Astrocyte (in vitro differentiated cells and primary cell): ENCODE measurements around the gene ALDH1A3. TPM values are rescaled to one million over a fixed set of nuclear protein-coding genes. Genes with fewer than 3 reads are reported as not detected.

Experiments used
- DNase-seq: peaks from one replicate; pipeline ENCODE4 v3.0.0-alpha.2; 2010; ENCODE audit warnings: low read depth
- FAIRE-seq: peaks from 2 replicates; lab custom pipeline; 2011; peaks lifted over from hg19 to GRCh38; lab: Jason Lieb, UNC
- H2AFZ ChIP-seq: 2 replicates; pipeline ENCODE4 v1.6.0; 2012; ENCODE audit warnings: low read depth, low read length, inconsistent platforms
- H3K27ac ChIP-seq: 2 replicates; pipeline ENCODE4 v1.5.1; 2011; ENCODE audit warnings: low read depth, low read length, inconsistent platforms
- H3K27me3 ChIP-seq: 2 replicates; pipeline ENCODE4 v1.6.0; 2011; ENCODE audit warnings: low read length, inconsistent platforms; ENCODE audit not compliant: insufficient read depth
- H3K36me3 ChIP-seq: 2 replicates; pipeline ENCODE4 v1.5.1; 2011; ENCODE audit warnings: low read length, inconsistent platforms; ENCODE audit not compliant: insufficient read depth
- H3K4me1 ChIP-seq: 2 replicates; pipeline ENCODE4 v1.5.1; 2011; ENCODE audit warnings: low read length, inconsistent platforms; ENCODE audit not compliant: insufficient read depth
- H3K4me2 ChIP-seq: 2 replicates; pipeline ENCODE4 v1.6.0; 2012; ENCODE audit warnings: low read length, inconsistent platforms
- H3K4me3 ChIP-seq: 2 replicates; pipeline ENCODE4 v1.5.1; 2011; ENCODE audit warnings: low read depth, mild to moderate bottlenecking, low read length, inconsistent platforms; ENCODE audit not compliant: insufficient read depth
- H3K79me2 ChIP-seq: 2 replicates; pipeline ENCODE4 v1.6.0; 2012; ENCODE audit warnings: mild to moderate bottlenecking, low read length, inconsistent platforms; ENCODE audit not compliant: insufficient read depth
- H3K9ac ChIP-seq: 2 replicates; pipeline ENCODE4 v1.6.0; 2012; ENCODE audit warnings: mild to moderate bottlenecking, low read length, inconsistent platforms
- H3K9me3 ChIP-seq: 2 replicates; pipeline ENCODE4 v1.5.1; 2012; ENCODE audit warnings: low read depth, mild to moderate bottlenecking, low read length, inconsistent platforms; ENCODE audit not compliant: insufficient read depth
- H4K20me1 ChIP-seq: 2 replicates; pipeline ENCODE4 v1.6.0; 2012; ENCODE audit warnings: low read length, inconsistent platforms; ENCODE audit not compliant: insufficient read depth
- H3K27ac Mint-ChIP-seq: one replicate; pipeline ENCODE4 v1.8.0; 2021; ENCODE audit warnings: mild to moderate bottlenecking, mixed read lengths; ENCODE audit not compliant: unreplicated experiment
- H3K27me3 Mint-ChIP-seq: one replicate; pipeline ENCODE4 v1.8.0; 2021; ENCODE audit warnings: low read depth, mixed read lengths; ENCODE audit not compliant: unreplicated experiment
- H3K36me3 Mint-ChIP-seq: one replicate; pipeline ENCODE4 v1.8.0; 2021; ENCODE audit warnings: low read depth, mixed read lengths; ENCODE audit not compliant: unreplicated experiment
- H3K4me1 Mint-ChIP-seq: one replicate; pipeline ENCODE4 v1.8.0; 2021; ENCODE audit warnings: low read depth, mixed read lengths; ENCODE audit not compliant: unreplicated experiment
- H3K4me3 Mint-ChIP-seq: one replicate; pipeline ENCODE4 v1.8.0; 2021; ENCODE audit warnings: mild to moderate bottlenecking, moderate library complexity, mixed read lengths; ENCODE audit not compliant: unreplicated experiment
- H3K9me3 Mint-ChIP-seq: one replicate; pipeline ENCODE4 v1.8.0; 2021; ENCODE audit warnings: mild to moderate bottlenecking, mixed read lengths; ENCODE audit not compliant: unreplicated experiment
- CTCF ChIP-seq: IDR thresholded peaks from 2 replicates; pipeline ENCODE4 v1.5.1; 2011; ENCODE audit warnings: low read depth, mild to moderate bottlenecking, inconsistent platforms, low read length, moderate library complexity; ENCODE audit not compliant: insufficient read depth
- EZH2 ChIP-seq: IDR thresholded peaks from 2 replicates; pipeline ENCODE4 v1.6.1; 2012; ENCODE audit warnings: mild to moderate bottlenecking, low read length, inconsistent platforms; ENCODE audit not compliant: insufficient read depth
- total RNA-seq: library from RNA; stranded (reverse); gene quantifications from 2 replicates; pipeline ENCODE4 v1.2.1, GENCODE V29; 2021

Gene ALDH1A3
- total RNA-seq, 1 donor from 2014 or later, result 0.95 TPM

GRCh38 chr15:100922192-100923040 lies 42.8 kb downstream of the ALDH1A3 start:
- Mint-ChIP-seq H3K27me3 (peaks cover 53% of the 10 kb centered on the region), H3K36me3 (no peaks in the 10 kb centered on the region)

GRCh38 chr15:100923076-100923475 lies 43.4 kb downstream of the ALDH1A3 start:
- H3K4me3 ChIP-seq, result no peak overlapping the region
- no peaks in the 10 kb centered on the region for H3K9me3 ChIP-seq
- no peaks in the 10 kb centered on the region for H3K36me3 ChIP-seq
- Mint-ChIP-seq H3K27me3 (peaks cover 49% of the 10 kb centered on the region), H3K9me3 (no peaks in the 10 kb centered on the region), H3K36me3 (no peaks in the 10 kb centered on the region), H3K4me3 (no peak overlapping the region), H3K4me1 (no peaks in the 10 kb centered on the region), H3K27ac (no peak overlapping the region)
- H3K9ac ChIP-seq, result no peak overlapping the region
- TF ChIP-seq EZH2, result no peak
- TF ChIP-seq CTCF, result no peak
- no peak overlapping the region for H2AFZ ChIP-seq
- no peaks in the 10 kb centered on the region for H3K79me2 ChIP-seq
- H4K20me1 ChIP-seq, result peaks cover 5% of the 10 kb centered on the region
- H3K27me3 ChIP-seq, result peaks cover 10% of the 10 kb centered on the region
- FAIRE-seq (no peak), DNase-seq (no peak)
- H3K27ac ChIP-seq, result no peak overlapping the region
- H3K4me1 ChIP-seq, result peaks cover 7% of the 10 kb centered on the region
- no peak overlapping the region for H3K4me2 ChIP-seq

More at GRCh38 chr15:100922192-100923040, 42.8 kb downstream of the ALDH1A3 start:
- Histone ChIP-seq H3K4me2 (no peak overlapping the region), H3K36me3 (no peaks in the 10 kb centered on the region), H2AFZ (no peak overlapping the region), H3K4me1 (peaks cover 7% of the 10 kb centered on the region), H3K79me2 (no peaks in the 10 kb centered on the region), H3K9me3 (no peaks in the 10 kb centered on the region), H3K9ac (no peak overlapping the region), H3K4me3 (no peak overlapping the region), H3K27ac (no peak overlapping the region), H3K27me3 (peaks cover 7% of the 10 kb centered on the region), H4K20me1 (peaks cover 5% of the 10 kb centered on the region)
- Mint-ChIP-seq H3K27ac (no peak overlapping the region), H3K9me3 (no peaks in the 10 kb centered on the region), H3K4me3 (no peak overlapping the region), H3K4me1 (no peaks in the 10 kb centered on the region)
- no peak for DNase-seq
- no peak for TF ChIP-seq EZH2
- no peak for TF ChIP-seq CTCF
- no peak for FAIRE-seq

GRCh38 chr15:100923902-100924301 lies 44.3 kb downstream of the ALDH1A3 start:
- Histone ChIP-seq H3K4me2 (no peak overlapping the region), H4K20me1 (peaks cover 5% of the 10 kb centered on the region), H3K79me2 (no peaks in the 10 kb centered on the region), H2AFZ (no peak overlapping the region), H3K27me3 (peaks cover 10% of the 10 kb centered on the region), H3K4me3 (no peak overlapping the region), H3K27ac (no peak overlapping the region), H3K4me1 (no peaks in the 10 kb centered on the region), H3K9me3 (no peaks in the 10 kb centered on the region), H3K36me3 (no peaks in the 10 kb centered on the region), H3K9ac (no peak overlapping the region)
- Mint-ChIP-seq H3K9me3 (no peaks in the 10 kb centered on the region), H3K36me3 (no peaks in the 10 kb centered on the region), H3K27ac (no peak overlapping the region), H3K27me3 (peaks cover 41% of the 10 kb centered on the region), H3K4me3 (no peak overlapping the region), H3K4me1 (no peaks in the 10 kb centered on the region)
- no peak for DNase-seq
- FAIRE-seq, result no peak
- TF ChIP-seq EZH2 (no peak), CTCF (no peak)
